Ascending aorta (tissue), 2 donors: ENCODE results near the gene IPMK. TPM values are rescaled to one million over a fixed set of nuclear protein-coding genes. Genes with fewer than 3 reads are reported as not detected.

Experiments used
- DNase-seq, 2 donors: peaks; one replicate each; pipeline ENCODE4 v3.0.0-alpha.2; 2019; ENCODE audit warnings: low spot score in 2 of 2
- H3K27ac ChIP-seq, 2 donors: fragments of 200-600 bp; sonication (generic); one replicate each; pipeline ENCODE4 v1.5.1; 2016 to 2017; ENCODE audit warnings: mild to moderate bottlenecking in 1 of 2
- H3K27me3 ChIP-seq: fragments of 200-600 bp; sonication (generic); one replicate; pipeline ENCODE4 v1.5.1; 2017
- H3K36me3 ChIP-seq, 2 donors: fragments of 200-600 bp; sonication (generic); one replicate each; pipeline ENCODE4 v1.5.1; 2016
- H3K4me1 ChIP-seq, 2 donors: fragments of 200-600 bp; sonication (generic); one replicate each; pipeline ENCODE4 v1.5.1; 2016 to 2017; ENCODE audit warnings: mild to moderate bottlenecking in 1 of 2
- H3K4me3 ChIP-seq, 2 donors: fragments of 200-600 bp; sonication (generic); one replicate each; pipeline ENCODE4 v1.5.1; 2016 to 2017; ENCODE audit warnings: mild to moderate bottlenecking in 1 of 2
- H3K9me3 ChIP-seq, 2 donors: fragments of 200-600 bp; sonication (generic); one replicate each; pipeline ENCODE4 v1.5.1; 2016
- intact Hi-C: fragments of 100-400 bp; cut with DNase I; formaldehyde crosslinking; loops from one replicate; pipeline ENCODE4 v1.15.1; 2023
- total RNA-seq: library from RNA; depleted of rRNA; stranded (reverse); fragments of >200 nt; gene quantifications from one replicate; pipeline ENCODE4 v1.1.0, GENCODE V29; 2016
- TF ChIP-seq, protein P1 (sequence below), 3 experiments: fragments of 200-600 bp in 2 of 3; fragments of 450-650 bp in 1 of 3; sonication (generic) in 2 of 3; IDR thresholded peaks; one replicate each; pipeline ENCODE4 v1.5.1; 2016 to 2019; ENCODE audit warnings: antibody characterized with exemption in 3 of 3, mild to moderate bottlenecking in 1 of 3, moderate library complexity in 1 of 3

The IPMK gene
- total RNA-seq, 1 donor from 2014 or later, result 2.8 TPM

- intact Hi-C loops, result no loop called here
- H3K4me1 ChIP-seq, result no peaks in the 10 kb centered on the region
- no peak overlapping the region for H3K4me3 ChIP-seq
- no peak overlapping the region for H3K27ac ChIP-seq
- H3K36me3 ChIP-seq, result no peaks in the 10 kb centered on the region
- no peaks in the 10 kb centered on the region for H3K27me3 ChIP-seq
- no peak for DNase-seq
- H3K9me3 ChIP-seq, result no peaks in the 10 kb centered on the region
- TF ChIP-seq, protein P1, sequence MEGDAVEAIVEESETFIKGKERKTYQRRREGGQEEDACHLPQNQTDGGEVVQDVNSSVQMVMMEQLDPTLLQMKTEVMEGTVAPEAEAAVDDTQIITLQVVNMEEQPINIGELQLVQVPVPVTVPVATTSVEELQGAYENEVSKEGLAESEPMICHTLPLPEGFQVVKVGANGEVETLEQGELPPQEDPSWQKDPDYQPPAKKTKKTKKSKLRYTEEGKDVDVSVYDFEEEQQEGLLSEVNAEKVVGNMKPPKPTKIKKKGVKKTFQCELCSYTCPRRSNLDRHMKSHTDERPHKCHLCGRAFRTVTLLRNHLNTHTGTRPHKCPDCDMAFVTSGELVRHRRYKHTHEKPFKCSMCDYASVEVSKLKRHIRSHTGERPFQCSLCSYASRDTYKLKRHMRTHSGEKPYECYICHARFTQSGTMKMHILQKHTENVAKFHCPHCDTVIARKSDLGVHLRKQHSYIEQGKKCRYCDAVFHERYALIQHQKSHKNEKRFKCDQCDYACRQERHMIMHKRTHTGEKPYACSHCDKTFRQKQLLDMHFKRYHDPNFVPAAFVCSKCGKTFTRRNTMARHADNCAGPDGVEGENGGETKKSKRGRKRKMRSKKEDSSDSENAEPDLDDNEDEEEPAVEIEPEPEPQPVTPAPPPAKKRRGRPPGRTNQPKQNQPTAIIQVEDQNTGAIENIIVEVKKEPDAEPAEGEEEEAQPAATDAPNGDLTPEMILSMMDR (IDR thresholded peaks at IDR 0.05), result no peak
Measured at GRCh38 chr10:58179238-58179637, 88.5 kb downstream of the IPMK start.

- no peaks in the 10 kb centered on the region for H3K9me3 ChIP-seq
- no peaks in the 10 kb centered on the region for H3K27me3 ChIP-seq
- no peaks in the 10 kb centered on the region for H3K36me3 ChIP-seq
- H3K4me1 ChIP-seq, result no peaks in the 10 kb centered on the region
- intact Hi-C loops, result no loop called here
- no peak overlapping the region for H3K4me3 ChIP-seq
- no peak overlapping the region for H3K27ac ChIP-seq
- TF ChIP-seq, protein P1 (IDR thresholded peaks at IDR 0.05), result no peak
- no peak for DNase-seq
Measured at GRCh38 chr10:58178811-58179210, 88.9 kb downstream of the IPMK start.

GRCh38 chr10:58177362-58177947 lies 90.2 kb downstream of the IPMK start:
- H3K36me3 ChIP-seq, result no peaks in the 10 kb centered on the region
- TF ChIP-seq, protein P1 (IDR thresholded peaks at IDR 0.05), result peak; percentile 37 to 67 (median 59)
- no peak for DNase-seq
- no peak overlapping the region for H3K27ac ChIP-seq
- intact Hi-C loops, result loop anchor here (1.0 kb wide), 1 partner anchor 114 kb away; no protein-coding TSS in a partner anchor
- H3K4me3 ChIP-seq, result no peak overlapping the region
- no peaks in the 10 kb centered on the region for H3K4me1 ChIP-seq
- H3K27me3 ChIP-seq, result no peaks in the 10 kb centered on the region
- H3K9me3 ChIP-seq, result no peaks in the 10 kb centered on the region

DNA sequence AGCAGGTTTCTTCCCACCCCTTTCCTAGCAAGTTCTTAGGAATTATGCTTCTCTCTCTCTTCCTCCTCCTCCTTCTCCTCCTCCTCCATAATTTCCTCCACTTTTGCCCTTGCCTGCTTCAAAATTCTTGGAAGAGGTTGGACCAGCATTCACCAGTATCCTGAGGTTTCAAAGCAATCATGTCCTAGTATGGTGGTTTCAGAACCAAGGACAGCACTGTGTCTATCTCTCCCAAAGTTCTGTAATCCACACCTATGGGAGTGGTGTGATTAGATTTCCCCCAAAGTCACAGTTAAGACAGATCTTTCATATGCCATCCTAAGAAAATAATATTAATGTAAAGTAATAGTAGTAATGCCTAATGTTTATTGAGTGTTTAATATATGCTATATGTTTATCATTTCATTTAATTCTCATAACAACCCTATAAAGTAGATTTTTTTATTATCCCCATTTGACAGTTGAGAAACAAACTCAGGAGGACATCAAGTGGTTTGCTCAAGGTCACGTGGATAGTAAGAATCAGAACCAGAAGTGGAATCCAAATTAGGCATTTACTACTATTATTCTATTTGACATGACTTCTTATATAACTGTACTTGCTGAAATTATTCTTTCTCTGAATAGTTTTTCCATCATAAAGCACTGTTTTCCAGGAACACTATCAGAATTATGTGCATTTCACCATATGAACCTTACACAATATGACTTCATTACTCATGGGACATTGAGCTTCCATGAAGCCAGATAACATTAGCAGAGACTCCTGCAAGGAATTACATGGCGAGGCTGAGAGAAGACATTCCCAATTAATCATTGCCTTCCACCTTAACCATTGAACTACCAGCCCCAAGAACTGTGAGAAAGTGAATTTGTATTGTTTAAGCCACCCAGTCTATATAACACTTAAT lies 91.4 kb downstream of the IPMK start:
- H3K36me3 ChIP-seq, result no peaks in the 10 kb centered on the region
- TF ChIP-seq, protein P1 (IDR thresholded peaks at IDR 0.05), result no peak

DNA sequence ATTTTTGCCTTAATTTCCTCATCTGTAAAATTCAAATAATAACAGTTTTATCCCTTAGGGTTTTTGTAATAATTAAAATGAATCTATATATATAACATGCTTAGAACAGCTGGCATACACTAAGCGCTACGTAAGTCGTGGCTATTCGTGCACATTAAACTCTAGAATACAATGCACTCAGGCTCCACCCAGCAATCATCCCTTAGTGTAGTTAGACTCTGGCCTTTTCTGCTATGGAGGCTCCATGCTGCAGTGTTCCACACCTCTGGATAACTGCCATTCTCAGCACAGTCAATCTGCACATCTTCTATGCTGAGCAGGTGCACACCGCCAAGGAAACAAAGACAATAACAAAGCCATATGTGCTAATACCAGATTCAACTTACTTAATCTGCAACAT lies 92.9 kb downstream of the IPMK start:
- H3K36me3 ChIP-seq, result no peaks in the 10 kb centered on the region
- no peaks in the 10 kb centered on the region for H3K27me3 ChIP-seq
- DNase-seq, result no peak
- H3K27ac ChIP-seq, result no peak overlapping the region
- intact Hi-C loops, result no loop called here
- H3K4me1 ChIP-seq, result no peaks in the 10 kb centered on the region
- no peak overlapping the region for H3K4me3 ChIP-seq
- TF ChIP-seq, protein P1 (IDR thresholded peaks at IDR 0.05), result no peak
- H3K9me3 ChIP-seq, result no peaks in the 10 kb centered on the region

More for the DNA sequence above, 91.4 kb downstream of the IPMK start:
- Histone ChIP-seq H3K9me3 (no peaks in the 10 kb centered on the region), H3K27ac (no peak overlapping the region), H3K4me1 (no peaks in the 10 kb centered on the region), H3K4me3 (no peak overlapping the region), H3K27me3 (no peaks in the 10 kb centered on the region)
- intact Hi-C loops, result no loop called here
- DNase-seq, result no peak
